K562 (cell line): Measurements from ENCODE around the gene PTH2. TPM values are rescaled to one million over a fixed set of nuclear protein-coding genes. Genes with fewer than 3 reads are reported as not detected.

Experiments
- ATAC-seq: fragments of 200-7000 bp; cut with Tn5 transposase; 3 replicates; pipeline ENCODE4 v1.9.1; 2020; ENCODE audit warnings: moderate library complexity
- BruUV-seq: library from RNA; stranded (reverse); fragments of 400-500 nt; replicated peaks from 2 replicates; lab custom pipeline; 2021; lab: Mats Ljungman, UMichigan
- CTCF ChIA-PET: fragments of 300-600 bp; formaldehyde crosslinking; extraction: SDS; loops from one replicate; lab custom pipeline; 2021; ENCODE audit warnings: low intra/inter-chr PET ratio; lab: Yijun Ruan, JAX
- POLR2A ChIA-PET: fragments of 300-600, 350-650 bp; sonication (Branson Sonifier 250); formaldehyde crosslinking; extraction: SDS; loops from one replicate; lab custom pipeline; 2021; ENCODE audit warnings: antibody characterized with exemption, inconsistent platforms; lab: Yijun Ruan, JAX
- DNase-seq, 4 experiments: peaks; one replicate each; pipeline versions ENCODE4 v3.0.0 to v3.0.0-alpha.2; 2011 to 2018; ENCODE audit warnings: low spot score in 3 of 4, mixed read lengths in 3 of 4; ENCODE audit errors: extremely low read depth in 1 of 4
- FAIRE-seq: peaks from 2 replicates; lab custom pipeline; 2011; peaks lifted over from hg19 to GRCh38; lab: Jason Lieb, UNC
- H2AFZ ChIP-seq: 2 replicates; pipeline ENCODE4 v1.6.0; 2011; ENCODE audit warnings: low read depth, low read length, control low read depth, inconsistent platforms
- H3K27ac ChIP-seq: fragments of 200-600 bp; 3 replicates; pipeline ENCODE4 v1.8.0; 2011; ENCODE audit warnings: low read depth, mild to moderate bottlenecking, control low read depth, inconsistent platforms, low read length, moderate library complexity, mixed read lengths; ENCODE audit errors: extremely low read depth
- H3K27me3 ChIP-seq, 2 experiments: fragments of 300-600 bp in 1 of 2; 2 replicates in 1 of 2; 3 replicates in 1 of 2; pipeline versions ENCODE4 v1.6.0 to v1.8.0; 2011; ENCODE audit warnings: inconsistent platforms in 2 of 2, low read length in 2 of 2, mild to moderate bottlenecking in 1 of 2, mixed read lengths in 1 of 2, moderate library complexity in 1 of 2; ENCODE audit not compliant: control insufficient read depth in 2 of 2, insufficient read depth in 2 of 2
- H3K36me3 ChIP-seq: fragments of 300-600 bp; 3 replicates; pipeline ENCODE4 v1.8.0; 2011; ENCODE audit warnings: mild to moderate bottlenecking, low read length, inconsistent platforms; ENCODE audit not compliant: control insufficient read depth, insufficient read depth
- H3K4me1 ChIP-seq, 2 experiments: fragments of 200-600 bp in 1 of 2; replicated peaks in 1 of 2; 2 replicates in 1 of 2; 3 replicates in 1 of 2; pipeline versions ENCODE4 v1.5.1 to v1.8.0; 2011; ENCODE audit warnings: inconsistent platforms in 2 of 2, low read length in 2 of 2, mild to moderate bottlenecking in 1 of 2, mixed read lengths in 1 of 2, moderate library complexity in 1 of 2; ENCODE audit not compliant: control insufficient read depth in 2 of 2, insufficient read depth in 2 of 2
- H3K4me2 ChIP-seq: 2 replicates; pipeline ENCODE4 v1.6.1; 2011; ENCODE audit warnings: low read length, control low read depth, inconsistent platforms, mixed read lengths; ENCODE audit not compliant: insufficient read depth
- H3K4me3 ChIP-seq: fragments of 200-600 bp; sonication (generic), shearing (Covaris generic); 2 replicates; pipeline ENCODE4 v1.5.1; 2016; ENCODE audit warnings: control low read depth, inconsistent platforms
- H3K79me2 ChIP-seq: fragments of 200-600 bp; 3 replicates; pipeline ENCODE4 v1.8.0; 2011; ENCODE audit warnings: low read length, inconsistent platforms; ENCODE audit not compliant: control insufficient read depth, insufficient read depth
- H3K9ac ChIP-seq, 2 experiments: 2 replicates each; pipeline versions ENCODE4 v1.6.0 to v1.6.1; 2011; ENCODE audit warnings: low read depth in 2 of 2, low read length in 2 of 2, control low read depth in 1 of 2, inconsistent platforms in 1 of 2, mild to moderate bottlenecking in 1 of 2, mixed read lengths in 1 of 2; ENCODE audit not compliant: insufficient read depth in 1 of 2
- H3K9me1 ChIP-seq: one replicate; pipeline ENCODE4 v1.6.0; 2011; ENCODE audit warnings: inconsistent platforms, mild to moderate bottlenecking, low read length, moderate library complexity; ENCODE audit not compliant: control insufficient read depth, insufficient read depth
- H3K9me3 ChIP-seq: replicated peaks from 2 replicates; pipeline ENCODE4 v1.5.1; 2011; ENCODE audit warnings: low read depth, low read length, inconsistent platforms; ENCODE audit not compliant: control insufficient read depth, insufficient read depth
- H4K20me1 ChIP-seq: replicated peaks from 2 replicates; pipeline ENCODE4 v1.6.1; 2011; ENCODE audit warnings: low read length, inconsistent platforms, mixed read lengths; ENCODE audit not compliant: control insufficient read depth, insufficient read depth
- FOXK1 ChIP-seq: sonication (generic); formaldehyde crosslinking; IDR thresholded peaks from 2 replicates; pipeline ENCODE4 v1.8.0; 2022; ENCODE audit warnings: missing genetic modification reagents, mild to moderate bottlenecking, borderline replicate concordance
- MCM7 ChIP-seq, 2 experiments: fragments of 450-650 bp; IDR thresholded peaks; 2 replicates each; pipeline ENCODE4 v1.6.1; 2016 to 2018
- RAD21 ChIP-seq, 2 experiments: fragments of 250-450 bp in 1 of 2; fragments of 450-650 bp in 1 of 2; sonication (Bioruptor Pico) in 1 of 2; formaldehyde crosslinking in 1 of 2; IDR thresholded peaks in 1 of 2; conservative IDR thresholded peaks in 1 of 2; 2 replicates each; pipeline versions ENCODE4 v1.4.0 to v1.8.0; 2020 to 2022; ENCODE audit warnings: mild to moderate bottlenecking in 2 of 2, moderate library complexity in 1 of 2
- ZNF23 ChIP-seq: fragments of 250-450 bp; sonication (Bioruptor Pico); IDR thresholded peaks from 2 replicates; pipeline ENCODE4 v1.4.0; 2020; ENCODE audit warnings: mild to moderate bottlenecking
- ZNF316 ChIP-seq: fragments of 450-650 bp; IDR thresholded peaks from 2 replicates; pipeline ENCODE4 v1.6.1; 2016
- WGBS: fragments of 100-300 bp; shearing (Covaris generic); methylation state at CpG from one replicate; pipeline ENCODE4 v1.1.6; 2016; ENCODE audit warnings: low coverage, mixed read lengths; ENCODE audit not compliant: insufficient coverage; ENCODE audit errors: missing lambda C conversion rate; 5-methylcytosine and 5-hydroxymethylcytosine counted together
- in situ Hi-C: fragments of 300-500 bp; cut with MboI; formaldehyde crosslinking; loops from 4 replicates; pipeline ENCODE4 v1.15.0; 2018; ENCODE audit warnings: inconsistent platforms, mixed read lengths
- intact Hi-C: fragments of 100-400 bp; cut with micrococcal nuclease; formaldehyde crosslinking; loops from 2 replicates; pipeline ENCODE4 v1.14.2; 2022
- polyA plus RNA-seq, 8 experiments: library from polyadenylated mRNA; depleted of rRNA in 4 of 8; stranded (reverse) in 5 of 8; unstranded in 3 of 8; fragments of >200 nt; fragmentation: Nextera tagmentation in 2 of 8; fragmentation: Illumina TruSeq in 1 of 8; extraction: Ambion mirVana in 2 of 8; extraction: Trizol in 1 of 8; gene quantifications; 2 replicates each; pipeline versions ENCODE4 v1.2.1 to v1.2.3, GENCODE V29; 2011 to 2014; ENCODE audit warnings: inconsistent platforms in 1 of 8, missing spikeins in 1 of 8
- total RNA-seq, 7 experiments: library from RNA; depleted of rRNA in 6 of 7; stranded (reverse); fragments of >200 nt in 6 of 7; fragmentation: Illumina TruSeq in 2 of 7; extraction: Trizol in 2 of 7; gene quantifications; 2 replicates each; pipeline versions ENCODE4 v1.2.1 to v1.2.3, GENCODE V29; 2011 to 2021; ENCODE audit warnings: low replicate concordance in 1 of 7
- TF ChIP-seq, protein P1 (sequence below): sonication (generic); IDR thresholded peaks from 2 replicates; pipeline ENCODE4 v1.6.1; 2016
- TF ChIP-seq, protein P2 (sequence below), 2 experiments: fragments of 450-650 bp; formaldehyde crosslinking in 1 of 2; IDR thresholded peaks; 2 replicates each; pipeline versions ENCODE4 v1.4.0 to v1.6.1; 2014 to 2020; ENCODE audit warnings: mild to moderate bottlenecking in 2 of 2, borderline replicate concordance in 1 of 2, low read depth in 1 of 2

Gene PTH2
- total and polyA plus RNA-seq, 9 of the 15 experiments (the other 6 are each of a cell fraction or from before 2014, with no cell fraction given) = 1.3 TPM; not detected in 8

DNA sequence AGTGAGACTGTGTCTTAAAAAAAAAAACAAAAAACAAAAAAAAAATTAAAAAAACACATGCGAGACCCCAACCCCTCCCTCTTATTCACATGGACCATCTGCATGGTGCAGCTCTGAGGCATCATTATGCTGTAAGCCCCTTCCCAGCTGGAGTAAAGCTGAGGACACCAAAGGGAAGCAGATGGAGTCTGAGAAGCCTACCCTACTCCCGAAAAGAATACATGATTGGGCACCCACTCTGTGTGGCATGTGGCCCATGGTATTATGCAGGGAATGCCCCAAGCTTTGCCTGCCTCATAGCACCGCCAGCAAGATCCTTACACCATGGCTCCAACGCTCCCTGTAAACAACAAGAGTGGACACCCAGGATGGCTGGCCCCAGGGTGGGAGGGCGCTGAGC is 4.7 kb downstream of the PTH2 start:
- FAIRE-seq (no peak), ATAC-seq (no peak), DNase-seq (no peak)
- no peaks in the 10 kb centered on the region for H3K27me3 ChIP-seq
- no peak overlapping the region for H3K4me3 ChIP-seq
- no peak for TF ChIP-seq FOXK1
- no peak for TF ChIP-seq ZNF316
- TF ChIP-seq MCM7 (IDR thresholded peaks at IDR 0.05) = no peak
- TF ChIP-seq, protein P1, sequence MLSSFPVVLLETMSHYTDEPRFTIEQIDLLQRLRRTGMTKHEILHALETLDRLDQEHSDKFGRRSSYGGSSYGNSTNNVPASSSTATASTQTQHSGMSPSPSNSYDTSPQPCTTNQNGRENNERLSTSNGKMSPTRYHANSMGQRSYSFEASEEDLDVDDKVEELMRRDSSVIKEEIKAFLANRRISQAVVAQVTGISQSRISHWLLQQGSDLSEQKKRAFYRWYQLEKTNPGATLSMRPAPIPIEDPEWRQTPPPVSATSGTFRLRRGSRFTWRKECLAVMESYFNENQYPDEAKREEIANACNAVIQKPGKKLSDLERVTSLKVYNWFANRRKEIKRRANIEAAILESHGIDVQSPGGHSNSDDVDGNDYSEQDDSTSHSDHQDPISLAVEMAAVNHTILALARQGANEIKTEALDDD = no peak
- no peak for TF ChIP-seq ZNF23 (CRISPR knock-in tag)
- H4K20me1 ChIP-seq = no peaks in the 10 kb centered on the region
- peaks cover 39 to 51% of the 10 kb centered on the region in 2 experiments for H3K4me1 ChIP-seq
- no TSS peak for BruUV-seq
- H3K36me3 ChIP-seq = no peaks in the 10 kb centered on the region
- intact Hi-C loops (no loop called here), in situ Hi-C loops (no loop called here)
- no peaks in the 10 kb centered on the region for H3K79me2 ChIP-seq
- no peak overlapping the region for H3K4me2 ChIP-seq
- no peak overlapping the region for H2AFZ ChIP-seq
- H3K27ac ChIP-seq = no peak overlapping the region
- ChIA-PET CTCF (no interaction called here), POLR2A (interaction anchor here (0.7 to 3.0 kb wide), 2 partner anchors 10 to 997 kb away, joined by 3 to 14 read pairs; no protein-coding TSS in a partner anchor)
- H3K9ac ChIP-seq = no peak overlapping the region
- no peaks in the 10 kb centered on the region for H3K9me3 ChIP-seq
- no peaks in the 10 kb centered on the region for H3K9me1 ChIP-seq
- WGBS = 29% methylated on average over 5 of the region's 5 CpGs

DNA sequence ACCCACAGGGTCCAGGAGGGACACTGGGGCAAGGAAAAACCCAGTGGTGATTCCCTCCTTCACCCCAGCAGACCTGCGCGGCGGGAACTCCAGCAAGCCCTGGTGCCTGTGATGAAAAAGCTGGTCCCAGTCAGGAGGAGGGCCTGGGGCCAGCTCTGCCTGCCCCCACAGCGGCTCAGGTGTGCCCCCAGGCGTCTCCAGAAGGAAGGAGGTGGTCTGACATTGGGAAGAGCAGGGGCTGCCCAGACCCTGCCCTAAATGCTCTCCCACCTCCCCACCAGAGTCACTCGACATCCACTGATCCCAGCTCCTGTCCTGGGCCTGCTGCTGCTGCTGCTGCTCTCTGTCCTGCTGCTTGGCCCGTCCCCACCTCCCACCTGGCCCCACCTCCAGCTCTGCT is 6.2 kb downstream of the PTH2 start:
- ATAC-seq = no peak
- H3K27me3 ChIP-seq = no peaks in the 10 kb centered on the region
- H2AFZ ChIP-seq = no peak overlapping the region
- TF ChIP-seq, protein P2, sequence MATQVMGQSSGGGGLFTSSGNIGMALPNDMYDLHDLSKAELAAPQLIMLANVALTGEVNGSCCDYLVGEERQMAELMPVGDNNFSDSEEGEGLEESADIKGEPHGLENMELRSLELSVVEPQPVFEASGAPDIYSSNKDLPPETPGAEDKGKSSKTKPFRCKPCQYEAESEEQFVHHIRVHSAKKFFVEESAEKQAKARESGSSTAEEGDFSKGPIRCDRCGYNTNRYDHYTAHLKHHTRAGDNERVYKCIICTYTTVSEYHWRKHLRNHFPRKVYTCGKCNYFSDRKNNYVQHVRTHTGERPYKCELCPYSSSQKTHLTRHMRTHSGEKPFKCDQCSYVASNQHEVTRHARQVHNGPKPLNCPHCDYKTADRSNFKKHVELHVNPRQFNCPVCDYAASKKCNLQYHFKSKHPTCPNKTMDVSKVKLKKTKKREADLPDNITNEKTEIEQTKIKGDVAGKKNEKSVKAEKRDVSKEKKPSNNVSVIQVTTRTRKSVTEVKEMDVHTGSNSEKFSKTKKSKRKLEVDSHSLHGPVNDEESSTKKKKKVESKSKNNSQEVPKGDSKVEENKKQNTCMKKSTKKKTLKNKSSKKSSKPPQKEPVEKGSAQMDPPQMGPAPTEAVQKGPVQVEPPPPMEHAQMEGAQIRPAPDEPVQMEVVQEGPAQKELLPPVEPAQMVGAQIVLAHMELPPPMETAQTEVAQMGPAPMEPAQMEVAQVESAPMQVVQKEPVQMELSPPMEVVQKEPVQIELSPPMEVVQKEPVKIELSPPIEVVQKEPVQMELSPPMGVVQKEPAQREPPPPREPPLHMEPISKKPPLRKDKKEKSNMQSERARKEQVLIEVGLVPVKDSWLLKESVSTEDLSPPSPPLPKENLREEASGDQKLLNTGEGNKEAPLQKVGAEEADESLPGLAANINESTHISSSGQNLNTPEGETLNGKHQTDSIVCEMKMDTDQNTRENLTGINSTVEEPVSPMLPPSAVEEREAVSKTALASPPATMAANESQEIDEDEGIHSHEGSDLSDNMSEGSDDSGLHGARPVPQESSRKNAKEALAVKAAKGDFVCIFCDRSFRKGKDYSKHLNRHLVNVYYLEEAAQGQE (IDR thresholded peaks at IDR 0.05; ENCODE audit: borderline replicate concordance) = 0 out of 2 replicates have a peak, but pooled peaks have one; percentile 6
- TF ChIP-seq, protein P2 (CRISPR knock-in tag; IDR thresholded peaks at IDR 0.05; ENCODE audit: low read depth) = no peak
- peak in 1 of 2 experiments; percentile 31; a peak in 1 of 4 replicates for TF ChIP-seq RAD21 (CRISPR knock-in tag; conservative IDR thresholded peaks at IDR 0.05 in 1 of 2, IDR thresholded peaks at IDR 0.05 in 1 of 2)

More for the DNA sequence above, 6.2 kb downstream of the PTH2 start:
- 28% methylated on average over 4 of the region's 7 CpGs for WGBS
- no peak overlapping the region for H3K4me3 ChIP-seq
- H3K9ac ChIP-seq = no peak overlapping the region; a peak in 1 of 4 replicates
- H4K20me1 ChIP-seq = no peaks in the 10 kb centered on the region
- no peak overlapping the region for H3K4me2 ChIP-seq
- no TSS peak for BruUV-seq
- H3K4me1 ChIP-seq = peaks cover 29 to 45% of the 10 kb centered on the region in 2 experiments
- H3K36me3 ChIP-seq = no peaks in the 10 kb centered on the region
- DNase-seq = no peak
- in situ Hi-C loops (no loop called here), intact Hi-C loops (no loop called here)
- no peak overlapping the region for H3K27ac ChIP-seq
- no peak for FAIRE-seq
- no peaks in the 10 kb centered on the region for H3K9me1 ChIP-seq
- CTCF ChIA-PET = no interaction called here
- POLR2A ChIA-PET = interaction anchor here (0.7 to 3.0 kb wide), 3 partner anchors 8 to 25 kb away, joined by 3 to 14 read pairs (median 4); no protein-coding TSS in a partner anchor
- no peaks in the 10 kb centered on the region for H3K79me2 ChIP-seq
- no peaks in the 10 kb centered on the region for H3K9me3 ChIP-seq
